Putamen (tissue), 1 donor: ENCODE measurements around the gene RRH.

Source experiments
- DNase-seq: peaks from one replicate; pipeline ENCODE4 v3.0.0-alpha.2; 2016; ENCODE audit warnings: low spot score

Gene RRH

GRCh38 chr4:109887071-109887470 is 59.3 kb downstream of the RRH start:
- DNase-seq, result no peak

DNA sequence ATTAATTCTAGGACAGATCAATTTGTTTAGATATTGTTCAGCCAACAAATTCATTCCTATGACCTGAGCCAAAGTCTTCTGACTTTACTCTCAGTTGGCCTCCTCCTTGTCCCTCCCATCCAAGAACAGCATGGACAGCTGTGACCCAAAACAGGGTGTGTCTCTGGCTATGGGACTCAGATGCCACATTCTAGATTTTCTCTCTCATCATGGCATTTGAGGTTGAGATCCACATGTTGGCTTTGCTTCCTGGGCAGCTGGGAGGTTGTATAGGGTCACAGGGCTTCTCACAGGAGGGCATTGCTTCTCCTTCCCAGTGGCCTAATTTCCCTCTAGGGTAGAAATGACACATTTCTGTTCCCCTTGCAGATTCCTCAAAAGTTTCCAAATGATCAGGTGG is 62.3 kb downstream of the RRH start:
- DNase-seq, result no peak
